Upper lobe of left lung (tissue), 4 donors: ENCODE measurements around the gene APOM.

Source experiments
- POLR2A ChIP-seq, 4 donors: fragments of 450-650 bp; IDR thresholded peaks; one replicate each; pipeline ENCODE4 v1.5.1; 2016 to 2017; ENCODE audit warnings: antibody characterized with exemption in 4 of 4, mild to moderate bottlenecking in 2 of 4
- POLR2AphosphoS5 ChIP-seq, 2 donors: sonication (generic); formaldehyde crosslinking; IDR thresholded peaks; one replicate each; pipeline ENCODE4 v1.5.1; 2017; ENCODE audit warnings: antibody characterized with exemption in 2 of 2
- TF ChIP-seq, protein P1 (sequence below), 6 experiments: fragments of 450-650 bp in 4 of 6; fragments of 200-600 bp in 2 of 6; sonication (generic) in 2 of 6; IDR thresholded peaks; one replicate each; pipeline ENCODE4 v1.5.1; 2016 to 2019; ENCODE audit warnings: antibody characterized with exemption in 6 of 6

DNA sequence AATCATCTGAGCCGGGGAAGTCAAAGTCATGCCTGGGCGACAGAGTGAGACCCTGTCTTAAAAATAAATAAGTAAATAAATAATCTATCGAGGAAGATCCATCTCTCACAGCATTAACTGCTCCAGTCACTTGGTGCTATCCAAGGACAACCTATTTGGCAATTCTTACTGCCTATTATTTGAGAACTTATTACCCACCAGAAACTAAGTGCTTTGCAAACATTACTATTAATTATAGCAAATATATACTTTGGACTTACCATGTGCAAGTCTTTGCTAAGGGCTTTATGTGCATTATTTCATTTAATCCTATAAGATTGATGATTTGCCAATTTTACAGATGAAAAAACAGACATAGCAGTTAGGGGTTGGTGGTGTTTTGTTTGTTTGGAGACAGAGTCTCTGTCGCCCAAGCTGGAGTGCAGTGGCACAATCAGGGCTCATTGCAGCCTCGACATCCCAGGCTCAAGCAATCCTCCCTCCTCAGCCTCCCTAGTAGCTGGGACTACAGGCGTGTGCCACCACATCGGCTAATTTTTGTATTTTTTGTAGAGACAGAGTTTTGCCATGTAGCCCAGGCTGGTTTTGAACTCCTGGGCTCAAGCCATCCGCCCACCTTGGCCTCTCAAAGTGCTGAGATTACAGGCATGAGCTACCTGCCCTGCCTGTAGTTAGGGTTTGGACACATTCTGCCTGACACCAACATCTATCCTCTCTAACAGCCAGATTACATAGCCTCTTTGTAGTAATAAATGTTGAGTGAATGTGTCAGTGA, 933 bp upstream of the APOM start:
- TF ChIP-seq POLR2A (IDR thresholded peaks at IDR 0.05) (no peak), POLR2AphosphoS5 (IDR thresholded peaks at IDR 0.05) (no peak)
- TF ChIP-seq, protein P1, sequence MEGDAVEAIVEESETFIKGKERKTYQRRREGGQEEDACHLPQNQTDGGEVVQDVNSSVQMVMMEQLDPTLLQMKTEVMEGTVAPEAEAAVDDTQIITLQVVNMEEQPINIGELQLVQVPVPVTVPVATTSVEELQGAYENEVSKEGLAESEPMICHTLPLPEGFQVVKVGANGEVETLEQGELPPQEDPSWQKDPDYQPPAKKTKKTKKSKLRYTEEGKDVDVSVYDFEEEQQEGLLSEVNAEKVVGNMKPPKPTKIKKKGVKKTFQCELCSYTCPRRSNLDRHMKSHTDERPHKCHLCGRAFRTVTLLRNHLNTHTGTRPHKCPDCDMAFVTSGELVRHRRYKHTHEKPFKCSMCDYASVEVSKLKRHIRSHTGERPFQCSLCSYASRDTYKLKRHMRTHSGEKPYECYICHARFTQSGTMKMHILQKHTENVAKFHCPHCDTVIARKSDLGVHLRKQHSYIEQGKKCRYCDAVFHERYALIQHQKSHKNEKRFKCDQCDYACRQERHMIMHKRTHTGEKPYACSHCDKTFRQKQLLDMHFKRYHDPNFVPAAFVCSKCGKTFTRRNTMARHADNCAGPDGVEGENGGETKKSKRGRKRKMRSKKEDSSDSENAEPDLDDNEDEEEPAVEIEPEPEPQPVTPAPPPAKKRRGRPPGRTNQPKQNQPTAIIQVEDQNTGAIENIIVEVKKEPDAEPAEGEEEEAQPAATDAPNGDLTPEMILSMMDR (IDR thresholded peaks at IDR 0.05), result no peak
